H7 (cell line): ENCODE measurements around the gene CD69. TPM values are rescaled to one million over a fixed set of nuclear protein-coding genes. Genes with fewer than 3 reads are reported as not detected.
"Not testable (repeated sequence)": the region's sequence is repeated elsewhere in the genome, so short reads cannot be mapped to it uniquely, and the experiment has no call there.

Experiments used
- DNase-seq: peaks from one replicate; pipeline ENCODE4 v3.0.0; 2012
- H3K27me3 ChIP-seq: 2 replicates; pipeline ENCODE4 v1.6.0; 2011; ENCODE audit warnings: mild to moderate bottlenecking, low read length; ENCODE audit not compliant: control insufficient read depth, insufficient read depth
- H3K36me3 ChIP-seq: replicated peaks from 2 replicates; pipeline ENCODE4 v1.5.1; 2011; ENCODE audit warnings: low read length; ENCODE audit not compliant: control insufficient read depth, insufficient read depth
- H3K4me3 ChIP-seq: 2 replicates; pipeline ENCODE4 v1.5.1; 2011; ENCODE audit warnings: low read depth, mild to moderate bottlenecking, control low read depth, low read length, moderate library complexity; ENCODE audit not compliant: insufficient read depth
- total RNA-seq: library from RNA; depleted of rRNA; stranded (reverse); fragments of >200 nt; shearing (Covaris generic); gene quantifications from 2 replicates; pipeline ENCODE4 v1.2.3, GENCODE V29; 2014

The CD69 gene
- total RNA-seq, 1 experiment from 2014 or later: not detected

DNA sequence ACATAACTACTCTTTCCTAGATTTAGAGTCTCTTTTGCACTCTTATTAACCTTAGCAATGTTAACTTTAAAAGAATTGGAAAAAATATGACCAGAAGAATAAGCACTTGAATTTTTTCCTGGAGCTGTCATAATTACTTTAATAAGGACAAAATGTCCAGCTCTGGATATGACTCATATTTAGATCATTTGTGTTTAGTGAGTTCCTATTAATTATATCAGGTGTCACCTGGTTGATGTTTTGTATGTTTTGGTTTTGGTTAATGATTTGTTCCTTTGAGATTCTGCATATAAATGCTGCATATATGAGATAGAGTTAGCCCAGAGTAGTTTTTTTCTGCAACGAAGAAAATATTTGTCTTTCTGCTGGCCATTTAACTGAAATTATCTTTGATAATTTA lies 32.9 kb downstream of the CD69 start:
- no peak overlapping the region for H3K4me3 ChIP-seq
- DNase-seq: no peak

DNA sequence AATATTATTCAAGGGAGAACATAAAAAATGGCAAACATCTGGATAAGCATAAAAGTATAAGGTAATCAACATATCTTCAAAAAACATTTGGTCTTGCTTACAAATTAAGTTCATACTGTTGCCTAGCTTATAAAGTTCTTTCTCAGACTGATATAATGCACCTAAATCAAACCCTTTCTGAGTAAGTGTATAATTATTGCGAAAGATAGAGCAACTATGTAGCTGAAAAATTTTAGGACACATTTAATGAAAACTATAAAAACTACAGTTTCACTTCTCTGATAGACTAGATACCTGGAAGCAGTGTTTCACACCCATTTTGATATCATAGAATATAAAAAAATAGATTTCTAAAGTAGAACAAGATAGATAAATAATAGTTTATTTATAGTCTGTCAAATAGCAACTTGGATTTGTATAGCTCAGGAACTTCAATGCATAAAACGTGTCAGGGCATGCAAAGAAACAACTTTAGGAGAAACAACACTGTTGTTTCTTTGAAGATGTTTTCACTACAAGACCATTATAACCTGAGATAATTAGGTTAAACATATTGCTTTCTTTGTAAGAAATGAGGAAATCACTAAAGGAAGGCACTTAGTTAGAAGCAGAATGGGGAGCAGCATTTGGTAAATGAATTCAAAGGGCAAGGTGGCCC lies 35.4 kb downstream of the CD69 start:
- no peak overlapping the region for H3K4me3 ChIP-seq
- DNase-seq: no peak
- no peaks in the 10 kb centered on the region for H3K36me3 ChIP-seq
- H3K27me3 ChIP-seq: no peaks in the 10 kb centered on the region

More for the DNA sequence above, 32.9 kb downstream of the CD69 start:
- H3K36me3 ChIP-seq: no peaks in the 10 kb centered on the region
- H3K27me3 ChIP-seq: no peaks in the 10 kb centered on the region

DNA sequence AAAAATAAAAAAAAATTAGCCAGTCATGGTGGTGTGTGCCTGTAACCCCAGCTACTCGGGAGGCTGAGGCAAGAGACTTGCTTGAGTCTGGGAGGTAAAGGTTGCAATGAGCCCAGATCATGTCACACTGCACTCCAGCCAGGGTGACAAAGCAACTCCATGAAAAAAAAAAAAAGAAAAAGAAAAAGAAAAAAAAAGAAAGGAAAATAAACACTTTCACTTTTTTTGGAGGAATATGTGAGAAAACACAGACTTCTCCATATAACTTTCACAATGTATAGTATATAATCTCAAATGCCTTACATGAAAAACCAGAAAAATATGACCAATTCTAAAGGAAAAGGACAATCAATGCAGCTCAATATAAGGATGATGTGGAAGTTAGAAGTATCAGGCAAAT lies 36.7 kb downstream of the CD69 start:
- no peaks in the 10 kb centered on the region for H3K36me3 ChIP-seq
- no peak for DNase-seq

DNA sequence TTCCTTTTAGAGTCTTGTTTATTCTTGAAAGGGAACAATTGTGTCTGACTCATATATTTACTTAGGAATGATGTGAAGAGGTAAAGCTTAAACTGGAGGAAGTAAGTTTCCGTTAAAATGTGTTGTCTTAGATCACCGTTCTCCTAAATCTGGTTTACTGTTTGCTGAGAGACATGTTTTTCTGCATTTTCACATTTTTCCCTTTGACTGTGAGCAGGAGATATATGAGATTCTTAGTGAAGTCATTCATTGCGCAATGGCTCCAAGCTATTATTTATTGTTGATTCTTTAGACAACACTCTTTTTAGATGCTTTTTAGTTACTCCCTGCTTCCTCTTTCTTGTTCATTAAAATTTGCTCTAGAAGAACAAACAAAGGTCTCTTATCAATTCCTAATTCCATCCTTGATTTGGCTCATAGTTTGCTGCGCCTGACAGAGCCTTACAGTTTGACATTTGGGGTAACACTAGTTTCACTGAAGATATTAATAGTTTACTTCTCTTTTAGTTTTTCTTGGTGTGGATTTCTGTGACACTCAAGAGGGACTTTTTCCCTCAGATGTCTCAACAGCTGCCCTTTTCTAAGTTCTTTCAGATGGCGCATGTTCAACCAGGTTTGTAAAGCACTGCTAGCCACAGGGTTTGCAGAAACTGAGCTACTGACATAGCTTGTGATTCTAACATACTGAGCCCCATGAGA lies 39.2 kb downstream of the CD69 start:
- DNase-seq: no peak
- H3K4me3 ChIP-seq: no peak overlapping the region
- H3K36me3 ChIP-seq: no peaks in the 10 kb centered on the region
- no peaks in the 10 kb centered on the region for H3K27me3 ChIP-seq

More for the DNA sequence above, 36.7 kb downstream of the CD69 start:
- Histone ChIP-seq H3K4me3 (no peak overlapping the region), H3K27me3 (no peaks in the 10 kb centered on the region)

DNA sequence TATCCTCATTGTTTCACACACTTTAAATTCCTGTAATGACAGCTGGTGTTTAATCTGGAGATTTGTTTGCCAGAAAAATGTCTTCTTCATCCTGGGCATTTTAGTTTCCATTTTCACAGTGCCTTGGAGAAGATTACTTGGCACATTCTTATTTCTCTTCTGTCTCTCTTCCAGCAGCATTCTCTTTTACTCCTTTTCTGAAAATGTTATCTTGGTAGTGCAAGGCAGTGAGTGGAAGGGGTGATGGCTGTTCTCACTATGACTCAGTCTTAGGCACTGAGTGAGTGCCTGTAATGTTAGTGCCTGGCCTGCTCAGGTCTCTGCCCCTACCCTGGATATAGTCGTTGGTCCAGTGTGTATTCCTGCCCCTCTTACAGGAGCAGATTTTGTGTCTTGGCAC lies 40.9 kb downstream of the CD69 start:
- H3K4me3 ChIP-seq: no peak overlapping the region
- H3K27me3 ChIP-seq: no peaks in the 10 kb centered on the region
- H3K36me3 ChIP-seq: no peaks in the 10 kb centered on the region
- DNase-seq: no peak

DNA sequence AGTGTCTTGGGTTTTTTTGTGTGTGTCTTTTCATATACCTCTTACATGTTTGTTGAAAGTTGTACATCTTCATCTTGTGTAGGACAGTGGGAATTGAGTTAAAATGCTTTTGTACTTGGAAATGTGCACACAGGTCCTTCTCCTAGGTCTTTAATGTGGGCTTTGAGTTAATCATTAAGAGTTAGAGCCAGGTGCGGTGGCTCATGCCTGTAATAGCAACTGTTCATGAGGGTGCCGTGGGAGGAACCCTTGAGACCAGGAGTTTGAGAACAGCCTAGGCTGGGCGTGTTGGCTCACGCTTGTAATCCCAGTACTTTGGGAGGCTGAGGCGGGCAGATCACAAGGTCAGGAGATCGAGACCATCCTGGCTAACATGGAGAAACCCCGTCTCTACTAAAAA lies 41.7 kb downstream of the CD69 start:
- DNase-seq: no peak
- Histone ChIP-seq H3K27me3 (no peaks in the 10 kb centered on the region), H3K36me3 (no peaks in the 10 kb centered on the region), H3K4me3 (no peak overlapping the region)

DNA sequence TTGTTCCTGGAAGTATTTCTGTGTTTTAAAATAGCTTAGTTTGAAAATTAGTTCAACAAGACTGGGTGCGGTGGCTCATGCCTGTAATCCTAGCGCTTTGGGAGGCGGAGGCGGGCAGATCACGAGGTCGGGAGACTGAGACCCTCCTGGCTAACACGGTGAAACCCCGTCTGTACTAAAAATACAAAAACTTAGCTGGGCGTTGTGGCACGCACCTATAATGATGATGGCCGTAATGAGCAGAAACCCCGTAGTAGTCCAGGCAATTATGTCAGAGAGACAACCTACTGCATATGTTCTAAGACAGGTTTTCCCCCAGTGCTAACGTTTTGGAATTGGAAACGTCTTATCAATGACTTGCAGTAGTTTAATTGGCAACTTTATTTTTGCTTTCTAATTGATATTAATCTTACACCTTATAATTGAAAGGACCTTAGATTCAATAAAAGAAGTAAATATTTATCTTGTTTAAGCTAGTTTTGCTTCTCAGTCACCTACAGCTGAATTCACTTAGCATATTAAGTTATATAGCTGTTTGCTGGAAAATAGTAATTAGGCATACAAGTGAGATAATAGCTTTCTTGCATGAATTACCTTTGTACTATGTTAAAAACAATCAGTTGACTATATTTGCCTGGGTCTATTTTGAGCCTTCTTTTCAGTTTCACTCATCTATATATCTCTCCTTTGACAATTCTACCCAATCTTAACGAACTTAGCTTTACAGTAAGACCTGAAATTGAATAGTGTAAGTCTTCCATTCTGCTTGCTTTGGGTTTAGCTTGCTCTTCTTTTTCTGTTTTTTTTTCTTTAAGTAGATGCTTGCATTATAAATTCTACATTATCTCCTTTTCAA lies 43.4 kb downstream of the CD69 start:
- no peak for DNase-seq
- no peaks in the 10 kb centered on the region for H3K27me3 ChIP-seq

DNA sequence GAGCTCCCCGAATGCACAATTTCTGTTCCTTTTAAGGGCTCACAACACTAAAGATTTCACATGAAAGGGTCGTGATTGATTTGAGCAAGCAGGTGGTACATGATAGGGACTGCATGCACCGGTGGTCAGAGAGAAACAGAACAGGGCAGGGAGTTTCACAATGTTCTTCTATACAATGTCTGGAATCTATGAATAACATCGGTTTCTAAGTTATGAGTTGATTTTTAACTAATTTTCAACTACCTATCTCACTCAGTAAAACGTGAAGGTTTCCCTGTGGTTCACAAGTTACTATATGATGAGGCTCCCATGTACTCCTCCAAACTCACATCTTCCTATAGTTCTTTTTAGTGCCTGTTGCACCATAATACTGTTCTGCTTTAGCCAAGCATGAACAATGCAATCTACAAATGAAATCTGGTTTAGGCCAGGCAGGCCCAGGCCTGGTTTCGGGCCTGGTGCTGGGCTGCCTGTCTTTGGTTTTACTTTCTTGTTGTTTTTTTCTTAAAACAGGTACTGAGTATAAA lies 47.6 kb downstream of the CD69 start:
- DNase-seq, H3K36me3 ChIP-seq, H3K27me3 ChIP-seq, H3K4me3 ChIP-seq: not testable (repeated sequence)

More for the DNA sequence above, 43.4 kb downstream of the CD69 start:
- Histone ChIP-seq H3K36me3 (no peaks in the 10 kb centered on the region), H3K4me3 (no peak overlapping the region)

DNA sequence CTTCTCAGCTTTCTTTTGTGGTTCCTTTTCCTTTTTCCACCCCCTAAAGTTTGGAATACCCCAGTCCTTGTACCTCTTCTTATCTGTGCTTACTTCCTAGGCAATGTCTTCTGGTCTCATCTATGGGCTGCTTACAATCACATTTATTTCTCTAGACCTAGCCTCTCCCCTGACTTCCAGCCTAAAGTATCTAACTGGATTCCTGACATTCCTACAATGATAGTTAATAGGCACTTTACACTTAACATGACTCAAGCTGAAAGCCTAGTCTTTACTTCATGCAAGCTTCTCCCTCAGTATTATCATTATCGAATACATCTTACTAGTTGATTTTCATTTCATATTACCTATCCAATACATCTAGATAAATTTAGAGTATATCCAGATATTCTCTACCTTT lies 49.0 kb downstream of the CD69 start:
- Histone ChIP-seq H3K4me3 (no peak overlapping the region), H3K27me3 (no peaks in the 10 kb centered on the region), H3K36me3 (no peaks in the 10 kb centered on the region)
- no peak for DNase-seq

DNA sequence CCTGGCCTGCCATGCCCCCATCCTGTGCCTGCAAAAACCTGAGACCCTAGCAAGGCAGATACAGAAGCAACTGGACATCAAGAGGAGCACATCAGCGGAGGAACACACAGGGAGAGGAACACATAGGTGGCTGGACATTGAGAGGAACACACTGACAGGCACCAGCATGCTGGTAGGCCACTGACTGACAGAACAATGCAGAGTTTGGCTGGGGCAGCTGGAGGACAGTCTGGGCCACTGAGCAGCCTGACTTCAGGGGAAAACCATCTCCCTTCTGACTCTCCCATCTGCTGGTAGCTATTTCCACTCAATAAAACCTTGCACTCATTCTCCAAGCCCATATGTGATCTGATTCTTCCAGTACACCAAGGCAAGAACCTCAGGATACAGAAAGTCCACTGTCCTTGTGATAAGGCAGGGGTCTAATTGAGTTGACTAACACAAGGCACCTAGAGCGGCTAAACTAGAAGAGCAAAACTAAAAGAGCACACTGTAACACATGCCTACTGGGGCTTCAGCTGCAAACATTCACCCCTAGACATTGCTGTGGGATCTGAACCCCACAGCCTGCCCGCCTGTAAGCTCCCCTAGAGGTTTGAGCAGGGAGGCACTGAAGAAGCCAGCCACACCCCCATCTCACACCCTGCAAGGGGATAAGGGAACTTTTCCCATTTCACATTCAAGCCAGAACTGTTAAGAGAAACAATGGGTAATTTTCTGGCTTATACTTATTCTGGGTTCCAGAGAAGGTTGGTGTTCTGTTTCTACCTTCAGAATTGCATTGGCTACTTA lies 49.9 kb downstream of the CD69 start:
- Histone ChIP-seq H3K27me3 (no peaks in the 10 kb centered on the region), H3K4me3 (no peak overlapping the region), H3K36me3 (no peaks in the 10 kb centered on the region)
- DNase-seq: no peak

DNA sequence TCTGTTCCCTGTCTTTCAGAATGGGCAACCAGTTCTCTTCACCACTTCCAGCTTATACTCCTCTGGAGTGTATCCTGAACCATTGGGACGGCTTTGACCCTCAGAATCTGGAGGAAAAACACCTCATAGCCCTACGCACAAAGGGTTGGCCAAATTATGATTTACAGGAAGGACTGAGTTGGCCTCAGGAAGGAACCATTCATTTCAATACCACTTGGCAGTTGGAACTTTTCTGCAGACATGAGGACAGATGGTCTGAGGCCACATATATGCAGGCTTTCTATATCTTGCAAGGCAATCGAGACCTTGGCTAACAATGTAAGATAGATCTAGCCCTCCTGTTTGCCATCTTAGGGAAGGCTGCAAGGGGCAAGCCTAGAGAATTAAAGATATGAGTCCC lies 51.8 kb downstream of the CD69 start:
- Histone ChIP-seq H3K4me3 (no peak overlapping the region), H3K27me3 (no peaks in the 10 kb centered on the region), H3K36me3 (no peaks in the 10 kb centered on the region)
- DNase-seq: no peak

DNA sequence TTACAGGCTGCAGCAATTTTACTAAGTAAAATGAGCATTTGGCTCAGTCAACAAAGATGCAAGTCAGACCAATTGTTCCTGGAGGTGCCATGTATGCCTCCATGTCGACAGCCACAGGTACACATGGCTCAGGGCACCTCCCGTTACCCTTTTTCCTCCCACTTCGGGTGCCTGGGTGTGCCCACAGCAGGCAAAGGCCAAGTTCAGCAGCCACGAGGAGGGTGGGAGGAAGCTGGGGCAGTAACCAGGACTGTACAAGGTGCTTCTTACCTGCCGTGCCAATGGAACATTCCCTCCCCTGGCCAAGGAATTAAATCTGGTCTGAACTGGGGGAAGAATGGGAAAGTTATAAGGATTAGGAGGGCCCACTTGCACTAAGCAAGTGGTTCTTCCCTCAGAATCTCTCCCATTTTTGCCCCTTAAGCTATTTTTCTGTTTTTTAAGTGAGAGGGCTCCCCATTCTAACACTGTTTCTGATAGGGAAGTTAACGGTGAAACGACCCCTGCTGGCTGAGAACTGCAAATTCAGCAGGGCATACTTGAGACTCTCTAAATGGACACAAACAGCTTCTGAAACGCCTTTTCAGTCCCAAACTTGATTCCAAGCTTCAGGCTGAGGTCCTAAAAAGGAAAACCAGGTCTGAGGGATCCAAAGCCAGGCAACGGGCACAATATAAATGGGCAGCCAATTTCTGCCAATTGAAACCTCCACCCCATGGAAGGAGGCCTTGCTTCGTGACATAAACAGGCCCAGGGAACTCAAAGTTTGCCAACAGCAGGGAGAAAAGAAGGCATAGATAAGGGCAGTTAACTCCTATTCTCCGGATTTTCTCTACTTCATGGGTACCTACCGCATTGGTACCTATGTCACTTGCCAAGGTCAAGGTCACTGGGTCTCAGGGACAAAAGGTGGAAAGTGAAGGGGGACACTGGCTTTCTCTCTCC lies 52.6 kb downstream of the CD69 start:
- Histone ChIP-seq H3K27me3 (no peaks in the 10 kb centered on the region), H3K4me3 (no peak overlapping the region), H3K36me3 (no peaks in the 10 kb centered on the region)
- DNase-seq: peak; percentile 22

DNA sequence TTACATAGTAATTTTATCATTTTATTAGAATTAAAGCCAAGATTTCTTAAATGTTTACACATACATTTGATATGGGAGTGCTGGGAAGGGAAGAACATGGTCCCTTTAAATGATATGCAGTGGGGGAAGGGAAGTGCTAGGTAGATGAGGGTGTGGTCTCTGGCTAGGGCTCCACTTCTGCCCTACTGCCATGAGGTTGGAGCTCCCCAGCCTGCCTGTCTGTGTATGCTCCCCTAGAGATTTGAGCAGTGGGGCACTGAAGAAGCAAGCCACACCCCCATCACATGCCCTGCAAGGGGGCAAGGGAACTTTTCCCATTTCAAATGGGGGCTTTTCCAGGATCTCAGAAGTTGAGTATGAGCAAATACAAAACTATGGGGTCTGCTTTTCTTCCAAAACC lies 53.3 kb downstream of the CD69 start:
- Histone ChIP-seq H3K27me3 (no peaks in the 10 kb centered on the region), H3K36me3 (no peaks in the 10 kb centered on the region), H3K4me3 (no peak overlapping the region)
- DNase-seq: no peak
